HepG2 (cell line): ENCODE measurements around the gene PALM3. TPM values are rescaled to one million over a fixed set of nuclear protein-coding genes. Genes with fewer than 3 reads are reported as not detected.

Experiments
- DDIT3 ChIP-seq: sonication (generic); formaldehyde crosslinking; IDR thresholded peaks from 2 replicates; pipeline ENCODE4 v1.4.0; 2020; ENCODE audit warnings: mild to moderate bottlenecking, missing genetic modification reagents
- DRAP1 ChIP-seq: IDR thresholded peaks from 2 replicates; pipeline ENCODE4 v1.6.1; 2016; ENCODE audit warnings: missing genetic modification reagents, missing compliant biosample characterization
- GATAD2A ChIP-seq: IDR thresholded peaks from 2 replicates; pipeline ENCODE4 v1.6.1; 2016
- HIVEP1 ChIP-seq: sonication (generic); formaldehyde crosslinking; IDR thresholded peaks from 2 replicates; pipeline ENCODE4 v1.4.0; 2020; ENCODE audit warnings: mild to moderate bottlenecking, missing genetic modification reagents
- PBX2 ChIP-seq: IDR thresholded peaks from 2 replicates; pipeline ENCODE4 v1.6.1; 2016; ENCODE audit warnings: control low read depth
- POLR2AphosphoS2 ChIP-seq: IDR thresholded peaks from 2 replicates; pipeline ENCODE4 v1.6.1; 2011; ENCODE audit warnings: low read depth, low read length, improper control_type of control experiment
- PRDM10 ChIP-seq: sonication (generic); formaldehyde crosslinking; IDR thresholded peaks from 2 replicates; pipeline ENCODE4 v1.4.0; 2020; ENCODE audit warnings: low read depth, missing genetic modification reagents
- SNAPC4 ChIP-seq: sonication (generic); formaldehyde crosslinking; IDR thresholded peaks from 2 replicates; pipeline ENCODE4 v1.4.0; 2020; ENCODE audit warnings: mild to moderate bottlenecking, missing genetic modification reagents
- THAP11 ChIP-seq: IDR thresholded peaks from 2 replicates; pipeline ENCODE4 v1.6.1; 2016; ENCODE audit warnings: missing biosample characterization, missing genetic modification reagents
- ZNF251 ChIP-seq: sonication (generic); formaldehyde crosslinking; IDR thresholded peaks from 2 replicates; pipeline ENCODE4 v1.9.0; 2021; ENCODE audit warnings: mild to moderate bottlenecking, missing genetic modification reagents
- ZNF678 ChIP-seq: sonication (generic); formaldehyde crosslinking; IDR thresholded peaks from 2 replicates; pipeline ENCODE4 v1.4.0; 2020; ENCODE audit warnings: mild to moderate bottlenecking, missing genetic modification reagents
- ZNF790 ChIP-seq: sonication (generic); formaldehyde crosslinking; IDR thresholded peaks from 2 replicates; pipeline ENCODE4 v1.8.0; 2022; ENCODE audit warnings: missing genetic modification reagents, mild to moderate bottlenecking, borderline replicate concordance
- polyA plus RNA-seq, 8 experiments: library from polyadenylated mRNA; depleted of rRNA in 3 of 8; stranded (reverse) in 7 of 8; unstranded in 1 of 8; fragments of >200 nt; fragmentation: Illumina TruSeq in 4 of 8; extraction: Trizol in 4 of 8; gene quantifications; 2 replicates each; pipeline versions ENCODE4 v1.2.1 to v1.2.3, GENCODE V29; 2011 to 2016; ENCODE audit warnings: low read depth in 4 of 8, missing spikeins in 1 of 8, mixed read lengths in 1 of 8; ENCODE audit not compliant: insufficient read depth in 1 of 8
- total RNA-seq, 5 experiments: library from RNA; depleted of rRNA; stranded (reverse); fragments of >200 nt; fragmentation: Illumina TruSeq; extraction: Trizol; gene quantifications; 2 replicates each; pipeline ENCODE4 v1.2.3, GENCODE V29; 2016; ENCODE audit warnings: low read depth in 1 of 5

PALM3 gene
- total and polyA plus RNA-seq, 2 of the 13 experiments (the other 11 are each of a cell fraction or from before 2014, with no cell fraction given), result 0.79 to 2.4 TPM

- no peak for TF ChIP-seq PBX2 (CRISPR knock-in tag)
- peak; percentile 51; the same call in 1 of the 2 replicates for TF ChIP-seq GATAD2A (CRISPR knock-in tag)
- no peak for TF ChIP-seq DDIT3 (CRISPR knock-in tag)
- no peak for TF ChIP-seq ZNF790
- no peak for TF ChIP-seq ZNF251 (CRISPR knock-in tag)
- TF ChIP-seq DRAP1 (CRISPR knock-in tag), result no peak
- TF ChIP-seq PRDM10 (CRISPR knock-in tag), result no peak
- no peak for TF ChIP-seq ZNF678 (CRISPR knock-in tag)
- TF ChIP-seq SNAPC4 (CRISPR knock-in tag), result 0 out of 2 replicates have a peak, but pooled peaks have one; percentile 52
- peak; percentile 84; the same call in 1 of the 2 replicates for TF ChIP-seq HIVEP1 (CRISPR knock-in tag)
- no peak for TF ChIP-seq POLR2AphosphoS2
- TF ChIP-seq THAP11 (CRISPR knock-in tag), result peak; percentile 63
Observed at GRCh38 chr19:14031719-14032480, 30.0 kb downstream of the PALM3 start, which contains the start of gene IL27RA (continued).
